ENCODE data around the gene PTPRM.
"Not testable (repeated sequence)": the region's sequence is repeated elsewhere in the genome, so short reads cannot be mapped to it uniquely, and the experiment has no call there.

Gene PTPRM

DNA sequence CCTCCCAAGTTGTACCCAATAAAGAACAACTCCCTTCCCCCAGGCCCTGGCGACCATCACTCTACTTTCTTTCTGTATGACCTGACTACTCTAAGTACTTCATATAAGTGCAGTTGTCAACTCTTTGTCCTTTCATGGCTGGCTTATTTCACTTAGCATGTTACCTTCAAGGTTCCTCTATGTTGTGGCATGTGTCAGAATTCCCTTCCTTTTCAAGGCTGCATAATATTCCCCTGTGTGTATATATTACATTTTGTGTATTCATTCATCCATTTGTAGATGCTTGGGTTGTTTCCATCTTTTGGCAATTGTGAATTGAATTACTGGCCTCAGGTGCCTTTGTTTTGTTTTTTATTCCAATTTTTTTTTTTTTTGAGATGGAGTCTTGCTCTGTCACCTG is 860.2 kb downstream of the PTPRM start:
- no peak for DNase-seq (ENCODE audit: low read depth in 2 of 2)

DNA sequence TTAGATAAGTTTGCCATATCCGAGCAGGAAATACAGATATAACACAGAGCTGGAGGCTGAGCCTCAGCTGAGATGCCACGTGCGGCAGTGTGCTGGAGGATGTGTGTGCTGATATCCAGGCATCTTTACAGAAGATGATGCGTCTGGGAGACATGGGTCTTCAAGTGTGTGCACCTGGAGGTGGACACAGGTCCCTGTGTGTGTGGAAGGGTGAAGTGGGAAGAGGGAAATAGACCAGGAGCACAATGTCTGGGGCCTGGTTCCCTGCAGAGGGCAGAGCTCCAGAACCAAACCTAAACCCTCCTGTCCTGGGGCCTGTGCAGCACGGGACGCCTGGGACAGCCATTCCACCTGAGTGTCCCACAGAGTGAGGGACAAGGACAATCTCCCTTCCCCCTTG is 861.8 kb downstream of the PTPRM start:
- no peak for DNase-seq (ENCODE audit: low read depth in 2 of 2)

DNA sequence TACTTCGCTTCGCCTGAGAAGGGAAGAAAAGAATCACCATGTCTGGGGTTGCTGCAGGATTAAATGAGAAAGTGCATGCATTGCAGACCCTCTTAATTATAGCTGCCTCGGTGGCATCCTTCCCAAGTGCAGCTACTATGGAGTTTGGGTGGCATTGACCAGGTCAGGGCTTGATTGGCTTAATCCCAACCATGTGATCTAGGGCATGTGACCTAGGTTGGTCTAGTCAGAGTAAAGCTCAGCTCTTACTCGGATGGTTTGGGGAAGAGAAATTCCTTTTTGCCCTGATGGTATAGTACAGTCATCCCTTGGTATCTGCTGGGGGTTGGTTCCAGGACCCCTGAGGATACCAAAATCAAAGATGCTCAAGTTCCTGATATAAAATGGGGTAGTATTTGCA is 863.9 kb downstream of the PTPRM start:
- DNase-seq (ENCODE audit: low read depth in 2 of 2), result no peak

- DNase-seq (ENCODE audit: low read depth in 2 of 2), result no peak
Observed at GRCh38 chr18:8433323-8433722, 866.2 kb downstream of the PTPRM start.

DNA sequence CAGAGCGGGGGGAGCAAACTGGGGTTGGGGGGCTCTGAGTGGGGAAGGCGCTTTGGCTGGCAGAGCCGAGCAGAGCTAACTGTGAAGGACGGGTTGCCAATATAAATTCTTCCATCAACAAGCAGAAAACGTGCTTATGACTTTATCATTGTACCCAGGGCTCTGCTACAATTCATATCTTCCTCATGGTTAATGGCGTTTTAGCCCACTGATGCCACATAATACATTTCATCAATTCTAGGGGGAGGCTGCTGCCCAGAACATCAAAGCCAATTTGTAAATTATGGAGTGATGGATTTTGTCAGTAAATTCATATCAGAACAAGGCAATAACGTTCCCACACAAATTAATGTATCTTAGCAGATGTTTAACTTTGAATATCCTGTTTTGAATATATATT is 866.7 kb downstream of the PTPRM start:
- DNase-seq (ENCODE audit: low read depth in 2 of 2), result no peak

DNA sequence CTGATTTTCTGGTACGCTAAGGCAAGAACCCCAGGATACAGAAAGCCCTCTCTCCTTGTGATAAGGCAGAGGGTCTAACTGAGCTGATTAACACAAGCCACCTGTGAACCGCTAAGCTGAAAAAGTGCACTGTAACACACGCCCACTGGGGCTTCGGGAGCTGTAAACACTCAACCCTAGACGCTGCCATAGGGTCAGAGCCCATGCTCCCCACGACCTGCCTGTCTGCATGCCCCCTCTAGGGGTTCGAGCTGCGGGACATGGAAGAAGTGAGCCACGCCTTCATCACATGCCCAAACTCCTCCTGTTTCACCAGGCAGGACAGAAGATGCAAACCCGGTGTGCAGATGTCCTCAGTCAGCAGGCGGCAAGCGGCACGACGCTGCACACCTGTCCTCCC is 868.3 kb downstream of the PTPRM start:
- DNase-seq (ENCODE audit: low read depth in 2 of 2), result no peak

GRCh38 chr18:8439055-8439454 is 871.9 kb downstream of the PTPRM start:
- no peak for DNase-seq (ENCODE audit: low read depth in 2 of 2)

- DNase-seq (ENCODE audit: low read depth in 2 of 2), result no peak
Observed at GRCh38 chr18:8443505-8443904, 876.4 kb downstream of the PTPRM start.

DNA sequence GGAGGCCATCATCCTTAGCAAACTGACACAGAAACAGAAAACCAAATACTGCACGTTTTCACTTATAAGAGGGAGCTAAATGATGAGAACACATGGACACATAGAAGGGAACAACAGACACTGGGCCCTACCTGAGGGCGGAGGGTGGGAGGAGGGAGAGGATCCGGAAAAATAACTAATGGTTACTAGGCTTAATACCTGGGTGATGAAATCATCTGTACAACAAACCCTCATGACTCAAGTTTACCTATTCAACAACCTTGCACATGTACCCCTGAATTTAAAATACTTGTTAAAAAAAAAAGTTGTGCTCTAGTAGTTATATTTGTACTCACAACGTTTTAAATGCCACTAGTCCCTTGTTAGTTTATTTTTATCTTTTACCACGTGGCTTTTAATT is 879.8 kb downstream of the PTPRM start:
- DNase-seq (ENCODE audit: low read depth in 2 of 2), result not testable (repeated sequence)

GRCh38 chr18:8448130-8448529 is 881.0 kb downstream of the PTPRM start:
- no peak for DNase-seq (ENCODE audit: low read depth in 2 of 2)

GRCh38 chr18:8450013-8450412 is 882.9 kb downstream of the PTPRM start:
- no peak for DNase-seq (ENCODE audit: low read depth in 2 of 2)

GRCh38 chr18:8450898-8451665 is 884.0 kb downstream of the PTPRM start:
- DNase-seq (ENCODE audit: low read depth in 2 of 2), result no peak

- DNase-seq (ENCODE audit: low read depth in 2 of 2), result no peak
Observed at GRCh38 chr18:8453528-8453927, 886.4 kb downstream of the PTPRM start.

- no peak for DNase-seq (ENCODE audit: low read depth in 2 of 2)
Observed at GRCh38 chr18:8454136-8454535, 887.0 kb downstream of the PTPRM start.

DNA sequence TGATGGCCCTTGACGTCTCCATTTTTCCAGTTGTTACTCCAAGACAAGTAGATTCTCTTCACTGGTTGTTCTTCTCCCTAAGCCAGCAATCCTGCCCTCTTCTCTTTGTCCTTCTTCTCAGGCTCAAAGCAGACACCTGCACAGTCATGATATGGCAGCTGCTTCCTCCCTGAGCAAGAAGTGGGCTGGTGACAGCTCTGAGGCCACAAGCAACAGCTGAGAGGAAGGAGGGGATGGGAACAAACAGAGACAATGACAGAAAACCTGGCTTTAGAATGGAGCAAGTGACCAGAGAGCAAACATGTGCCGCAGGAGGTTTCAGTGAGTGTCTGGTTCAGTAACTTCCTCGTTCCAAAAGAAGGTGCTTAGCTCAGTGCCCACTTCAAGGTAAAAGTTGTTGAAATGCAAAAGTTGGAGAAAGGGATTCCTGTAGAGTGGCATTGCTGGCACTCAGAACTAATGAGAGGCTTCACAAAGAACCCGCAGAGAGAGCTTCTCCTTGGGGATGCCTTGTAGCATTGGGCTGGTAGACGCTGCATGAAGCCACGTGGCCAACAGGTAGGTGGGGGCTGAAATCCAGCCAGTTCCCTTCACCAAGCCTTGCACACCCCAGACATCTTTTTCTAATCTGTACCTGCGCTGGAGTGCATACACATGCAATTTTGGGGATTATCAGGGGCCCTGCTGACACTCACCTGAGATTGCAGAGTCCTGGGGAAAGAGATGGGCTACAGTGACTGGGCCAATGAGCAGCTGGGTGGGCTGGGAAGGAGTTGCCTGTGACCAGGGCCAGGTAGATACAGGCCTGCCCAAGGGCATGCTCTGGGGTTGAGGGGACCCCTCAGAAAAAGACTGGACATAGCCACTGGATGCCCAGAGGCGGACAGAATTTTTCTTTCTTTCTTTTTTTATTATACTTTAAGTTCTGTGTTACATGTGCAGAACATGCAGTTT is 888.8 kb downstream of the PTPRM start:
- no peak for DNase-seq (ENCODE audit: low read depth in 2 of 2)

Data from stimulated activated CD8-positive, alpha-beta memory T cell treated with anti-CD3 and anti-CD28 coated beads, Interleukin-15, amount 100 ng/mL, for 48 hours (primary cell).